Gastroesophageal sphincter (tissue), 4 donors: ENCODE measurements around the gene UCN3. TPM values are rescaled to one million over a fixed set of nuclear protein-coding genes. Genes with fewer than 3 reads are reported as not detected.

Experiments used
- ATAC-seq: fragments of 150-250 bp; one replicate; pipeline ENCODE4 v1.9.1; 2016; ENCODE audit warnings: mild to moderate bottlenecking, moderate library complexity
- H3K27ac ChIP-seq, 4 donors: fragments of 200-600 bp; sonication (generic) in 3 of 4; 1 replicate in 3 of 4; 2 replicates in 1 of 4; pipeline ENCODE4 v1.5.1; 2016 to 2019
- H3K27me3 ChIP-seq: fragments of 200-600 bp; sonication (generic); one replicate; pipeline ENCODE4 v1.5.1; 2019
- H3K36me3 ChIP-seq, 2 donors: fragments of 200-600 bp; sonication (generic); one replicate each; pipeline ENCODE4 v1.5.1; 2019; ENCODE audit warnings: control low read depth in 1 of 2
- H3K4me1 ChIP-seq, 3 donors: fragments of 200-600 bp; sonication (generic); 1 replicate in 2 of 3; 2 replicates in 1 of 3; pipeline ENCODE4 v1.5.1; 2016 to 2019; ENCODE audit warnings: control low read depth in 2 of 3
- H3K4me3 ChIP-seq, 2 donors: fragments of 200-600 bp; sonication (generic); one replicate each; pipeline ENCODE4 v1.5.1; 2019; ENCODE audit warnings: mild to moderate bottlenecking in 1 of 2, moderate library complexity in 1 of 2
- H3K9me3 ChIP-seq, 3 donors: fragments of 200-600 bp; sonication (generic); one replicate each; pipeline ENCODE4 v1.5.1; 2017 to 2019; ENCODE audit warnings: control low read depth in 2 of 3
- EP300 ChIP-seq: sonication (generic); formaldehyde crosslinking; IDR thresholded peaks from one replicate; pipeline ENCODE4 v1.6.1; 2017; ENCODE audit warnings: antibody characterized with exemption, mild to moderate bottlenecking
- POLR2A ChIP-seq, 2 donors: fragments of 450-650 bp; IDR thresholded peaks; one replicate each; pipeline ENCODE4 v1.6.1; 2017; ENCODE audit warnings: antibody characterized with exemption in 2 of 2, mild to moderate bottlenecking in 2 of 2, moderate library complexity in 1 of 2
- POLR2AphosphoS5 ChIP-seq: sonication (generic); formaldehyde crosslinking; IDR thresholded peaks from one replicate; pipeline ENCODE4 v1.6.1; 2017; ENCODE audit warnings: antibody characterized with exemption
- WGBS, 2 donors: methylation state at CpG; one replicate each; pipeline ENCODE4 v1.1.5; 2018; ENCODE audit warnings: low coverage in 1 of 2; 5-methylcytosine and 5-hydroxymethylcytosine counted together
- total RNA-seq, 4 donors: library from RNA; depleted of rRNA; stranded (reverse); fragments of >200 nt; gene quantifications; one replicate each; pipeline ENCODE4 v1.1.0, GENCODE V29; 2016
- TF ChIP-seq, protein P1 (sequence below), 4 experiments: fragments of 200-600 bp in 2 of 4; fragments of 450-650 bp in 2 of 4; sonication (generic) in 1 of 4; IDR thresholded peaks; one replicate each; pipeline ENCODE4 v1.5.1; 2017 to 2019; ENCODE audit warnings: antibody characterized with exemption in 4 of 4, mild to moderate bottlenecking in 2 of 4, moderate library complexity in 2 of 4

The UCN3 gene
- total RNA-seq, 4 donors from 2014 or later: not detected

DNA sequence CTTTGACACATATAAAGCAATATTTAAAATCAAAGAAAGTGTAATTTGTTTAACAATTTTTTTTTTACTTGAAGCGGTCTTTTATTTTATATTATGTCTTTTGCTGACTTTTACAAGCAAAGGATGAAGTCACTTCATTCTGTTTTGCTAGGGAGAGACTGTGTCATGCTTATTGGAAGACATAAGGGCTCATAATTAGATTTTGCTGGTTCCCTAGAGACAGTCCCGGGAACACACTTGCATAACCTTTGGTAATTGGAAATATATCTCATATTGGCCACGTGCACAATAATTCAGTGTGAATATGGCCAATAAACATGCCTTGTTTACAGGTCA lies 47.1 kb downstream of the UCN3 start:
- WGBS, 2 donors: 37 to 58% methylated on average over 1 to 3 of the region's 3 CpGs
- ATAC-seq: peak; percentile 5
- H3K4me1 ChIP-seq: peaks cover 0 to 18% (median 0%) of the 10 kb centered on the region in 3 donors
- TF ChIP-seq POLR2A (IDR thresholded peaks at IDR 0.05) (no peak), POLR2AphosphoS5 (no peak), EP300 (no peak)
- TF ChIP-seq, protein P1, sequence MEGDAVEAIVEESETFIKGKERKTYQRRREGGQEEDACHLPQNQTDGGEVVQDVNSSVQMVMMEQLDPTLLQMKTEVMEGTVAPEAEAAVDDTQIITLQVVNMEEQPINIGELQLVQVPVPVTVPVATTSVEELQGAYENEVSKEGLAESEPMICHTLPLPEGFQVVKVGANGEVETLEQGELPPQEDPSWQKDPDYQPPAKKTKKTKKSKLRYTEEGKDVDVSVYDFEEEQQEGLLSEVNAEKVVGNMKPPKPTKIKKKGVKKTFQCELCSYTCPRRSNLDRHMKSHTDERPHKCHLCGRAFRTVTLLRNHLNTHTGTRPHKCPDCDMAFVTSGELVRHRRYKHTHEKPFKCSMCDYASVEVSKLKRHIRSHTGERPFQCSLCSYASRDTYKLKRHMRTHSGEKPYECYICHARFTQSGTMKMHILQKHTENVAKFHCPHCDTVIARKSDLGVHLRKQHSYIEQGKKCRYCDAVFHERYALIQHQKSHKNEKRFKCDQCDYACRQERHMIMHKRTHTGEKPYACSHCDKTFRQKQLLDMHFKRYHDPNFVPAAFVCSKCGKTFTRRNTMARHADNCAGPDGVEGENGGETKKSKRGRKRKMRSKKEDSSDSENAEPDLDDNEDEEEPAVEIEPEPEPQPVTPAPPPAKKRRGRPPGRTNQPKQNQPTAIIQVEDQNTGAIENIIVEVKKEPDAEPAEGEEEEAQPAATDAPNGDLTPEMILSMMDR (IDR thresholded peaks at IDR 0.05): no peak
- no peaks in the 10 kb centered on the region for H3K27me3 ChIP-seq
- no peaks in the 10 kb centered on the region for H3K9me3 ChIP-seq
- peak overlapping the region in 3 of 4 donors; percentile 84 to 90 (median 86) for H3K27ac ChIP-seq
- no peaks in the 10 kb centered on the region for H3K36me3 ChIP-seq
- peak overlapping the region; percentile 62 to 88 for H3K4me3 ChIP-seq

DNA sequence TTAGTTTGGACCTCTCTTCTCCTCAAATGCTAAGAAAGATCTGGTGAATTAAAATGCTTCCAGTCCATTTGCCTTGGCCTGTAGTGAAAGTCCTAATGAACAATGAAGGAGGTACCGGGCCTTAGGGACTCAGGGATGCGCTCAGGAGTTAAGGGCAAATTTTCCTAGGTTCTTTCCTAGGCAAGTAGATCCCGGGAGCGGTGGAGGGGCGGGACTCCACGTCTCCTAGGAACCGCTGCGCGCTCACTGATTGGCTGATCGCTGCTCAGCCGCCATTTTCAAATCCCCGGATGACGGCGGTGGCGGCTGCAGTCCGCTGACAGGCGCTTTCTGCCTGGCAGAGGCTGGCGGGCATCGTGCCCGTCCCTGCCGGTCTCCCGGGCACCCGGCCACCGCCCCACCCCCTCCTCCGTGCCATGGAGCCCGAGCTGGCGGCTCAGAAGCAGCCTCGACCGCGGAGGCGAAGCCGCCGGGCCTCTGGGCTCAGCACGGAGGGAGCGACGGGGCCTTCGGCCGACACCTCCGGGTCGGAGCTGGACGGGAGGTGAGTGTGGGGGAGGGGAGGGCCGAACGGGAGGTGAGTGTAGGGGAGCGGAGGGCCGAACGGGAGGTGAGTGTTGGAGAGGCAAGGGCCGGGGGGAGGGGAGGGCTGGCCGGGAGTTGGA lies 47.6 kb downstream of the UCN3 start, which contains the start of gene NET1:
Gene NET1 (plus strand): TSS at position 281 of the 665 bp plus-strand sequence. CDS start 136 bp downstream, at position 417.
- peak within 1 kb of the TSS; percentile 71 to 90 (median 85) for H3K27ac ChIP-seq
- WGBS, 2 donors: 0% methylated on average over 1 of the region's 48 CpGs
- H3K9me3 ChIP-seq: no peaks in the 10 kb centered on the region
- H3K4me1 ChIP-seq: peaks cover 0 to 18% (median 0%) of the 10 kb centered on the region in 3 donors
- peak; percentile 98 for ATAC-seq
- no peak for TF ChIP-seq EP300
- peak; percentile 17 to 30 for TF ChIP-seq POLR2A (IDR thresholded peaks at IDR 0.05)
- peak; percentile 73 for TF ChIP-seq POLR2AphosphoS5
- TF ChIP-seq, protein P1 (IDR thresholded peaks at IDR 0.05): peak in 1 of 4 experiments; percentile 4
- H3K36me3 ChIP-seq: no peaks in the 10 kb centered on the region
- H3K4me3 ChIP-seq: peak within 1 kb of the TSS; percentile 62 to 88
- H3K27me3 ChIP-seq: no peaks in the 10 kb centered on the region

DNA sequence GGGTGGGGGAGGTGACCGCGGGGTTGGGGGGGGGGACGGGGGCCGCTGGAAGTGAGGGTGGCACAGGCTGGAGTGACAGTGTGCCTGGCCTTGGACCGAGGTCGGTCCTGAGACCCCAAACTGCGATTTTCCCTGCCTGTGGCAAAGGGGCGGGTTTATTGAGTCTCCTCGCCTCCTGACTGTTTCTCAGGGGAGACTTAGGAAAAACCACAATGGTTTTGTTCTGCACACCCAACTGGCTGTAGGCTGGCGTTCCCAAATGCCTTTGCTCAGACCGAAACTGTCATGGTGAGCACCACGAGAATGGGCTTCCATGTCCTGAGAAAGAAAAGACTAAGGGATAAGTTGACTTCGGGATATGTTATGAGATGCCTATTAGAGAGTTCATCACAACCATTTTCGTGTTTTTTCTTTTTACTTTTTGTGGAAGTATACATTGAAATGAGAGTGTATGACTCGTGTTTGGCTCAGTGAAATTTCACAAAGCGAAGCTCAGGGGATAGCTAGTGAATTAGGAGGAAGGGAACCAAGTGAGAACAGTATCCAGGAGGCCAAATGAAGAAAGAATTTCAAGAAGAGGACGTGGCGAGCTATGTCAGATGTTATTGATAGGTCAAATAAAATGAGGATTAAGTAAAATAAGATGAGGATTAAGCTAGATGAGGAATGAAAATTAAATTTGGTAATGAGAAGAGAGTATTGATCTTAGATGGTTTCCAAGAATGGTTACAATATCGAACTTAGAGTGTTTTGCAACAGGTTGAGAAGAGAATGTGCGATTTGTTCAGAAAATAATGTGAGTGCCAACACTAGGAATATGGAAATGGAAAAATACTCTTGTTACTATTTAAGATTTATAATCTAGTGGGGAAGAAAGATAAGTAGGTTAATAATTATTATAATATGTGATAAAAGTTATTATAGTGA lies 48.5 kb downstream of the UCN3 start:
- 16 to 24% methylated on average over 11 to 16 of the region's 20 CpGs for WGBS, 2 donors
- peak; percentile 6 for ATAC-seq
- peaks cover 0 to 18% (median 0%) of the 10 kb centered on the region in 3 donors for H3K4me1 ChIP-seq

DNA sequence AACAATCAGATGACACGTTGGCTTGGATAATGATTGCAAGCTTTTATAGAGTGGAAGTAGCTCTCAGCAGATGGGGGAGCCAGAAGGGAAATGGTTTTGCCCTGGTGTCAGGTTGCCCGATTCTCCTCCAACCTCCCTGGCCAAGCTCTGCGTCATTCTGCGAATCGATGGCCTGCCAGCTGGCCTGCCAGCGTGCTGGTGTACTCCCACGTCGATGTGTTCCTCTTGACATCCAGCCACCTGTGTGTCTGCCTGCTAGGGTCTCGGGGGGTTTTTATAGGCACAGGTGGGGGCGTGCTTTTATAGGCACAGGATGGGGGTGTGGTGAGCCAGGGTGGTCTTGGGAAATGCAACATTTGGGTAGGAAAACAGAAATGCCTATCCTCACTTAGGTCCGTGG lies 52.2 kb downstream of the UCN3 start:
- H3K27me3 ChIP-seq: no peaks in the 10 kb centered on the region
- H3K4me3 ChIP-seq: no peak overlapping the region
- peak; percentile 5 for TF ChIP-seq POLR2AphosphoS5
- TF ChIP-seq EP300: no peak
- H3K27ac ChIP-seq: no peak overlapping the region
- WGBS, 2 donors: 83 to 100% methylated on average over 2 to 3 of the region's 11 CpGs
- no peaks in the 10 kb centered on the region for H3K36me3 ChIP-seq
- ATAC-seq: no peak
- H3K4me1 ChIP-seq: peaks cover 0 to 15% (median 0%) of the 10 kb centered on the region in 3 donors
- peaks cover 0 to 8% (median 0%) of the 10 kb centered on the region in 3 donors for H3K9me3 ChIP-seq

More for the DNA sequence above, 48.5 kb downstream of the UCN3 start:
- peak overlapping the region; percentile 71 to 90 (median 85) for H3K27ac ChIP-seq
- TF ChIP-seq POLR2AphosphoS5 (peak; percentile 6), POLR2A (IDR thresholded peaks at IDR 0.05) (no peak)
- no peaks in the 10 kb centered on the region for H3K27me3 ChIP-seq
- H3K9me3 ChIP-seq: peaks cover 0 to 2% (median 0%) of the 10 kb centered on the region in 3 donors
- no peaks in the 10 kb centered on the region for H3K36me3 ChIP-seq
- H3K4me3 ChIP-seq: peak overlapping the region; percentile 62 to 88

DNA sequence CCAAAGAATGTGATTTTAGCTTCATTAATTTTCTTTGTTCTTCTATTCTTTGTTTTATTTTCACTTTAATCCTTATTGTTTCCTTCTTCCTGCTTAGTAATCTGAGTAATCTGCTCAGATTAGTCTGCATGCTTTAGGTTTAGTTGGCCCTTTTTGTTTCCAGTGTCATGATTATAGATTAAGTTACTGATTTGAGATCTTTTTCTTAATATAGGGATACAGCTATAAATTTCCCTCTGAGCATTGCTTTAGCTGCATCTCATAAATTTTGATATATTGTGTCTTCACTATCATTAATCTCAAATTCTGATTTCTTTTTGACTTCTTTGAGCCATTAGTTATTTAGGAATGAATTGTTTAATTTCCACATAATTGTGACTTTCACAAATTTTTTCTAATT lies 53.8 kb downstream of the UCN3 start:
- TF ChIP-seq POLR2AphosphoS5 (no peak), POLR2A (IDR thresholded peaks at IDR 0.05) (no peak), EP300 (no peak)
- TF ChIP-seq, protein P1 (IDR thresholded peaks at IDR 0.05): no peak
- H3K27me3 ChIP-seq: no peaks in the 10 kb centered on the region
- no peaks in the 10 kb centered on the region for H3K36me3 ChIP-seq
- no peak overlapping the region for H3K27ac ChIP-seq
- no peak overlapping the region for H3K4me3 ChIP-seq
- ATAC-seq: no peak
- peaks cover 0 to 8% (median 0%) of the 10 kb centered on the region in 3 donors for H3K9me3 ChIP-seq
- H3K4me1 ChIP-seq: peaks cover 0 to 18% (median 1%) of the 10 kb centered on the region in 3 donors
